H1 (cell line): ENCODE results near the gene CCR3. TPM values are rescaled to one million over a fixed set of nuclear protein-coding genes. Genes with fewer than 3 reads are reported as not detected.

Experiments used
- CBX8 ChIP-seq: fragments of 300-800, 300-1000 bp; sonication (generic); IDR thresholded peaks from 2 replicates; pipeline ENCODE4 v1.7.1; 2016; ENCODE audit warnings: low read depth, low read length, borderline replicate concordance
- E2F6 ChIP-seq: IDR thresholded peaks from 2 replicates; pipeline ENCODE4 v1.6.1; 2012; ENCODE audit warnings: inconsistent platforms
- EP300 ChIP-seq, 2 experiments: IDR thresholded peaks; 1 replicate in 1 of 2; 2 replicates in 1 of 2; pipeline ENCODE4 v1.6.1; 2011 to 2012; ENCODE audit warnings: low read depth in 2 of 2, low read length in 2 of 2, mild to moderate bottlenecking in 2 of 2, borderline replicate concordance in 1 of 2, inconsistent platforms in 1 of 2, moderate library complexity in 1 of 2
- GABPA ChIP-seq: IDR thresholded peaks from 2 replicates; pipeline ENCODE4 v1.6.1; 2011; ENCODE audit warnings: mild to moderate bottlenecking, low read length, moderate library complexity, borderline replicate concordance; ENCODE audit not compliant: insufficient read depth
- HDAC6 ChIP-seq: IDR thresholded peaks from one replicate; pipeline ENCODE4 v1.7.1; 2012; ENCODE audit warnings: low read depth, mild to moderate bottlenecking, inconsistent platforms, low read length, moderate library complexity
- KDM4A ChIP-seq: IDR thresholded peaks from one replicate; pipeline ENCODE4 v1.7.1; 2012; ENCODE audit warnings: low read depth, mild to moderate bottlenecking, moderate library complexity, low read length, inconsistent platforms; ENCODE audit not compliant: severe bottlenecking
- SIX5 ChIP-seq: IDR thresholded peaks from 2 replicates; pipeline ENCODE4 v1.6.1; 2011; ENCODE audit warnings: mild to moderate bottlenecking, low read depth, low read length
- SP4 ChIP-seq: IDR thresholded peaks from 2 replicates; pipeline ENCODE4 v1.6.1; 2012; ENCODE audit warnings: low read length, inconsistent platforms
- SRF ChIP-seq: IDR thresholded peaks from 2 replicates; pipeline ENCODE4 v1.6.1; 2011; ENCODE audit warnings: mild to moderate bottlenecking, low read depth, low read length, moderate library complexity
- TAF1 ChIP-seq: IDR thresholded peaks from 2 replicates; pipeline ENCODE4 v1.6.1; 2011; ENCODE audit warnings: mild to moderate bottlenecking, low read depth, low read length
- TBP ChIP-seq: IDR thresholded peaks from 2 replicates; pipeline ENCODE4 v1.6.1; 2011; ENCODE audit warnings: low read depth, low read length, improper control_type of control experiment
- polyA plus RNA-seq, 7 experiments: library from polyadenylated mRNA; depleted of rRNA in 3 of 7; stranded (reverse) in 5 of 7; unstranded in 2 of 7; fragments of >200 nt in 5 of 7; fragments of 200-250 nt in 2 of 7; gene quantifications; 1 replicate in 5 of 7; 2 replicates in 1 of 7; 4 replicates in 1 of 7; pipeline versions ENCODE4 v1.2.1 to v1.2.3, GENCODE V29; 2011 to 2013; ENCODE audit warnings: missing spikeins in 2 of 7, mixed read lengths in 2 of 7
- total RNA-seq: library from RNA; stranded (reverse); fragmentation: NEBNext Ultra II Directional; extraction: Animal tissue kit (Norgen Biotek cat#: 25700); gene quantifications from 2 replicates; pipeline ENCODE4 v1.2.1, GENCODE V29; 2021
- TF ChIP-seq, protein P1 (sequence below): fragments of 300-600 bp; sonication (generic); IDR thresholded peaks from 2 replicates; pipeline ENCODE4 v1.7.1; 2012; ENCODE audit warnings: low read length, moderate library complexity, mild to moderate bottlenecking, inconsistent platforms; ENCODE audit not compliant: insufficient replicate concordance

CCR3 gene
- total and polyA plus RNA-seq, 2 of the 8 experiments (the other 6 are each of a cell fraction or from before 2014, with no cell fraction given), result not detected

DNA sequence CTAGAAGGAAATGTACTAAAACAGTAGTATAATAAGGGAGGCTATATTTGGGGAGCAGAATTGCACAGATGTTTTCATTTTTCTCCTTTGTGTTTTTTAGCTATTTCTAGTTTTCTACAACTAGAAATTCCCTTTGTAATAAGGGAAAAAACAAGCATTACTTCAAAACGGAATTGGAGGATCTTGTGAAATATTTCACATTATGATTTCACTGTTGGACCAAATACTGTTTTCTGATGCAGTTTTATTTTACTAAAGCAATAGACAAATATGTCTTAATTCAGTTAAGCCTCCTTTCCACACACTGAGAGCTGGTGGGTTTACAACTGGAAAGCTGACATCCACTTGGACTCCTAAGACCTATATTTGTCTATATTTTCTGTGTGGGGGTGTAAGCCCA is 41.5 kb upstream of the CCR3 start (continued):
- TF ChIP-seq, protein P1, sequence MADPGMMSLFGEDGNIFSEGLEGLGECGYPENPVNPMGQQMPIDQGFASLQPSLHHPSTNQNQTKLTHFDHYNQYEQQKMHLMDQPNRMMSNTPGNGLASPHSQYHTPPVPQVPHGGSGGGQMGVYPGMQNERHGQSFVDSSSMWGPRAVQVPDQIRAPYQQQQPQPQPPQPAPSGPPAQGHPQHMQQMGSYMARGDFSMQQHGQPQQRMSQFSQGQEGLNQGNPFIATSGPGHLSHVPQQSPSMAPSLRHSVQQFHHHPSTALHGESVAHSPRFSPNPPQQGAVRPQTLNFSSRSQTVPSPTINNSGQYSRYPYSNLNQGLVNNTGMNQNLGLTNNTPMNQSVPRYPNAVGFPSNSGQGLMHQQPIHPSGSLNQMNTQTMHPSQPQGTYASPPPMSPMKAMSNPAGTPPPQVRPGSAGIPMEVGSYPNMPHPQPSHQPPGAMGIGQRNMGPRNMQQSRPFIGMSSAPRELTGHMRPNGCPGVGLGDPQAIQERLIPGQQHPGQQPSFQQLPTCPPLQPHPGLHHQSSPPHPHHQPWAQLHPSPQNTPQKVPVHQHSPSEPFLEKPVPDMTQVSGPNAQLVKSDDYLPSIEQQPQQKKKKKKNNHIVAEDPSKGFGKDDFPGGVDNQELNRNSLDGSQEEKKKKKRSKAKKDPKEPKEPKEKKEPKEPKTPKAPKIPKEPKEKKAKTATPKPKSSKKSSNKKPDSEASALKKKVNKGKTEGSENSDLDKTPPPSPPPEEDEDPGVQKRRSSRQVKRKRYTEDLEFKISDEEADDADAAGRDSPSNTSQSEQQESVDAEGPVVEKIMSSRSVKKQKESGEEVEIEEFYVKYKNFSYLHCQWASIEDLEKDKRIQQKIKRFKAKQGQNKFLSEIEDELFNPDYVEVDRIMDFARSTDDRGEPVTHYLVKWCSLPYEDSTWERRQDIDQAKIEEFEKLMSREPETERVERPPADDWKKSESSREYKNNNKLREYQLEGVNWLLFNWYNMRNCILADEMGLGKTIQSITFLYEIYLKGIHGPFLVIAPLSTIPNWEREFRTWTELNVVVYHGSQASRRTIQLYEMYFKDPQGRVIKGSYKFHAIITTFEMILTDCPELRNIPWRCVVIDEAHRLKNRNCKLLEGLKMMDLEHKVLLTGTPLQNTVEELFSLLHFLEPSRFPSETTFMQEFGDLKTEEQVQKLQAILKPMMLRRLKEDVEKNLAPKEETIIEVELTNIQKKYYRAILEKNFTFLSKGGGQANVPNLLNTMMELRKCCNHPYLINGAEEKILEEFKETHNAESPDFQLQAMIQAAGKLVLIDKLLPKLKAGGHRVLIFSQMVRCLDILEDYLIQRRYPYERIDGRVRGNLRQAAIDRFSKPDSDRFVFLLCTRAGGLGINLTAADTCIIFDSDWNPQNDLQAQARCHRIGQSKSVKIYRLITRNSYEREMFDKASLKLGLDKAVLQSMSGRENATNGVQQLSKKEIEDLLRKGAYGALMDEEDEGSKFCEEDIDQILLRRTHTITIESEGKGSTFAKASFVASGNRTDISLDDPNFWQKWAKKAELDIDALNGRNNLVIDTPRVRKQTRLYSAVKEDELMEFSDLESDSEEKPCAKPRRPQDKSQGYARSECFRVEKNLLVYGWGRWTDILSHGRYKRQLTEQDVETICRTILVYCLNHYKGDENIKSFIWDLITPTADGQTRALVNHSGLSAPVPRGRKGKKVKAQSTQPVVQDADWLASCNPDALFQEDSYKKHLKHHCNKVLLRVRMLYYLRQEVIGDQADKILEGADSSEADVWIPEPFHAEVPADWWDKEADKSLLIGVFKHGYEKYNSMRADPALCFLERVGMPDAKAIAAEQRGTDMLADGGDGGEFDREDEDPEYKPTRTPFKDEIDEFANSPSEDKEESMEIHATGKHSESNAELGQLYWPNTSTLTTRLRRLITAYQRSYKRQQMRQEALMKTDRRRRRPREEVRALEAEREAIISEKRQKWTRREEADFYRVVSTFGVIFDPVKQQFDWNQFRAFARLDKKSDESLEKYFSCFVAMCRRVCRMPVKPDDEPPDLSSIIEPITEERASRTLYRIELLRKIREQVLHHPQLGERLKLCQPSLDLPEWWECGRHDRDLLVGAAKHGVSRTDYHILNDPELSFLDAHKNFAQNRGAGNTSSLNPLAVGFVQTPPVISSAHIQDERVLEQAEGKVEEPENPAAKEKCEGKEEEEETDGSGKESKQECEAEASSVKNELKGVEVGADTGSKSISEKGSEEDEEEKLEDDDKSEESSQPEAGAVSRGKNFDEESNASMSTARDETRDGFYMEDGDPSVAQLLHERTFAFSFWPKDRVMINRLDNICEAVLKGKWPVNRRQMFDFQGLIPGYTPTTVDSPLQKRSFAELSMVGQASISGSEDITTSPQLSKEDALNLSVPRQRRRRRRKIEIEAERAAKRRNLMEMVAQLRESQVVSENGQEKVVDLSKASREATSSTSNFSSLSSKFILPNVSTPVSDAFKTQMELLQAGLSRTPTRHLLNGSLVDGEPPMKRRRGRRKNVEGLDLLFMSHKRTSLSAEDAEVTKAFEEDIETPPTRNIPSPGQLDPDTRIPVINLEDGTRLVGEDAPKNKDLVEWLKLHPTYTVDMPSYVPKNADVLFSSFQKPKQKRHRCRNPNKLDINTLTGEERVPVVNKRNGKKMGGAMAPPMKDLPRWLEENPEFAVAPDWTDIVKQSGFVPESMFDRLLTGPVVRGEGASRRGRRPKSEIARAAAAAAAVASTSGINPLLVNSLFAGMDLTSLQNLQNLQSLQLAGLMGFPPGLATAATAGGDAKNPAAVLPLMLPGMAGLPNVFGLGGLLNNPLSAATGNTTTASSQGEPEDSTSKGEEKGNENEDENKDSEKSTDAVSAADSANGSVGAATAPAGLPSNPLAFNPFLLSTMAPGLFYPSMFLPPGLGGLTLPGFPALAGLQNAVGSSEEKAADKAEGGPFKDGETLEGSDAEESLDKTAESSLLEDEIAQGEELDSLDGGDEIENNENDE, result no peak
- TF ChIP-seq GABPA (no peak), TAF1 (no peak), SIX5 (no peak), CBX8 (no peak), TBP (no peak), E2F6 (no peak), KDM4A (no peak), HDAC6 (no peak), EP300 (IDR thresholded peaks at IDR 0.05; ENCODE audit: borderline replicate concordance in 1 of 2, low read depth in 2 of 2, low read length in 2 of 2) (no peak), SRF (no peak), SP4 (no peak)
